GM21360 (cell line): ENCODE data around the gene TMEM38A.
A peak's percentile ranks its signal among the peaks of the same experiment; 100 is the strongest.
"Not testable (repeated sequence)": the region's sequence is repeated elsewhere in the genome, so short reads cannot be mapped to it uniquely, and the experiment has no call there.

ENCODE experiments used
- ATAC-seq: cut with Tn5 transposase; IDR thresholded peaks from one replicate; pipeline ENCODE4 v1.9.1; 2021; ENCODE audit warnings: mild to moderate bottlenecking, moderate library complexity; ENCODE audit not compliant: unreplicated experiment

The TMEM38A gene

GRCh38 chr19:16631465-16631864 lies 29.5 kb upstream of the TMEM38A start:
- no peak for ATAC-seq

- ATAC-seq: no peak
These were observed 23.4 kb upstream of the TMEM38A start for GRCh38 chr19:16637535-16637934.

- ATAC-seq: no peak
These were observed 22.3 kb upstream of the TMEM38A start for GRCh38 chr19:16638666-16639065.

- ATAC-seq: no peak
These were observed 20.0 kb upstream of the TMEM38A start for GRCh38 chr19:16640951-16641350.

- ATAC-seq: no peak
These were observed 19.2 kb upstream of the TMEM38A start for GRCh38 chr19:16641695-16642094.

GRCh38 chr19:16645140-16645539 lies 15.8 kb upstream of the TMEM38A start:
- ATAC-seq: no peak

- no peak for ATAC-seq
These were observed 11.2 kb upstream of the TMEM38A start for GRCh38 chr19:16649734-16650133.

GRCh38 chr19:16650821-16651220 lies 10.1 kb upstream of the TMEM38A start:
- ATAC-seq: no peak

GRCh38 chr19:16651421-16652188 lies 9.3 kb upstream of the TMEM38A start:
- not testable (repeated sequence) for ATAC-seq

GRCh38 chr19:16652854-16653253 lies 8.1 kb upstream of the TMEM38A start:
- no peak for ATAC-seq

- ATAC-seq: no peak
These were observed 6.8 kb upstream of the TMEM38A start for GRCh38 chr19:16654140-16654539.

GRCh38 chr19:16654627-16655026 lies 6.3 kb upstream of the TMEM38A start:
- no peak for ATAC-seq

- ATAC-seq: no peak
These were observed 5.2 kb upstream of the TMEM38A start for GRCh38 chr19:16655727-16656126.

- ATAC-seq: no peak
These were observed 3.6 kb upstream of the TMEM38A start for GRCh38 chr19:16657384-16657783.

- ATAC-seq: no peak
These were observed 1.5 kb upstream of the TMEM38A start for GRCh38 chr19:16659464-16659831.

GRCh38 chr19:16659832-16660708 lies 869 bp upstream of the TMEM38A start, which contains the start of gene SMIM7:
SMIM7 (minus strand) TSS chr19:16660144; CDS start chr19:16660110, 34 bp downstream.
- peak; percentile 83 for ATAC-seq

- no peak for ATAC-seq
These were observed 618 bp downstream of the TMEM38A start for GRCh38 chr19:16661480-16662034.

GRCh38 chr19:16668176-16668575 lies 7.2 kb downstream of the TMEM38A start:
- no peak for ATAC-seq

- ATAC-seq: not testable (repeated sequence)
These were observed 7.8 kb downstream of the TMEM38A start for GRCh38 chr19:16668702-16669101.

- ATAC-seq: no peak
These were observed 9.4 kb downstream of the TMEM38A start for GRCh38 chr19:16670291-16670690.

- no peak for ATAC-seq
These were observed 10.8 kb downstream of the TMEM38A start for GRCh38 chr19:16671652-16672274.
